ENCODE measurements around the gene MGARP.

DNA sequence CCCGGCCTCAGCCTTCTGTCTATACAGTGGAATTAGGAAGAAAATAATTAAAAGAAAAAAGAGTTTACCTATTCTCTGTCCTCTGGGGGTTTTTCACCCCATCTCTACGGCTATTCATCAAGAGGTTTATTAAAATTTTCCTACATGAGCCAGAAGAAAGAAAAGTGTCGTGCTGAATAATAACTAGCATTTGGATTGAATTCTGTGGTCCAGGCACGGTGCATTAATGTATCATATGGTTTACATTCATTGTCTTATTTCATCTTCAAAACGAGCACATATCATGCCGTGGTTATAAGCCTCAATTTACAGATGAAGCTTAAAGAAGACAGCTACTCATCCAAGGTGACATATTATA is 15.9 kb upstream of the MGARP start:
- TF ChIP-seq, protein P1, sequence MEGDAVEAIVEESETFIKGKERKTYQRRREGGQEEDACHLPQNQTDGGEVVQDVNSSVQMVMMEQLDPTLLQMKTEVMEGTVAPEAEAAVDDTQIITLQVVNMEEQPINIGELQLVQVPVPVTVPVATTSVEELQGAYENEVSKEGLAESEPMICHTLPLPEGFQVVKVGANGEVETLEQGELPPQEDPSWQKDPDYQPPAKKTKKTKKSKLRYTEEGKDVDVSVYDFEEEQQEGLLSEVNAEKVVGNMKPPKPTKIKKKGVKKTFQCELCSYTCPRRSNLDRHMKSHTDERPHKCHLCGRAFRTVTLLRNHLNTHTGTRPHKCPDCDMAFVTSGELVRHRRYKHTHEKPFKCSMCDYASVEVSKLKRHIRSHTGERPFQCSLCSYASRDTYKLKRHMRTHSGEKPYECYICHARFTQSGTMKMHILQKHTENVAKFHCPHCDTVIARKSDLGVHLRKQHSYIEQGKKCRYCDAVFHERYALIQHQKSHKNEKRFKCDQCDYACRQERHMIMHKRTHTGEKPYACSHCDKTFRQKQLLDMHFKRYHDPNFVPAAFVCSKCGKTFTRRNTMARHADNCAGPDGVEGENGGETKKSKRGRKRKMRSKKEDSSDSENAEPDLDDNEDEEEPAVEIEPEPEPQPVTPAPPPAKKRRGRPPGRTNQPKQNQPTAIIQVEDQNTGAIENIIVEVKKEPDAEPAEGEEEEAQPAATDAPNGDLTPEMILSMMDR (IDR thresholded peaks at IDR 0.05): peak; percentile 67
- no peak for TF ChIP-seq ZFX (IDR thresholded peaks at IDR 0.05; ENCODE audit: borderline replicate concordance)

All from 22Rv1 (cell line).